NCI-H1092 treated with DMSO at 0.1 percent for 48 hours (cell line): ENCODE results near the gene PDHX.
"Not testable (repeated sequence)": the region's sequence is repeated elsewhere in the genome, so short reads cannot be mapped to it uniquely, and the experiment has no call there.

ENCODE experiments used
- DNase-seq: peaks from one replicate; lab custom pipeline; 2025; lab: John Stamatoyannopoulos, UW

PDHX gene

GRCh38 chr11:34916015-34916842 is at the start of gene PDHX, which contains the start of gene APIP:
PDHX (plus strand) TSS chr11:34916618; CDS start chr11:34916656, 38 bp downstream.
APIP (minus strand) TSS chr11:34916379; CDS start chr11:34916284, 95 bp downstream.
- DNase-seq: peak; percentile 93

- DNase-seq: no peak
Observed at GRCh38 chr11:34869425-34869824, 47.0 kb upstream of the PDHX start.

- DNase-seq: no peak
Observed at GRCh38 chr11:34870548-34871196, 45.7 kb upstream of the PDHX start.

GRCh38 chr11:34874202-34874601 is 42.2 kb upstream of the PDHX start:
- DNase-seq: no peak

- DNase-seq: no peak
Observed at GRCh38 chr11:34877375-34877975, 38.9 kb upstream of the PDHX start.

GRCh38 chr11:34881900-34882299 is 34.5 kb upstream of the PDHX start:
- DNase-seq: no peak

- DNase-seq: no peak
Observed at GRCh38 chr11:34886609-34887008, 29.8 kb upstream of the PDHX start.

- DNase-seq: no peak
Observed at GRCh38 chr11:34887260-34887659, 29.2 kb upstream of the PDHX start.

- DNase-seq: no peak
Observed at GRCh38 chr11:34890089-34890488, 26.3 kb upstream of the PDHX start.

GRCh38 chr11:34890812-34891211 is 25.6 kb upstream of the PDHX start:
- DNase-seq: peak; percentile 49

- no peak for DNase-seq
Observed at GRCh38 chr11:34891611-34892010, 24.8 kb upstream of the PDHX start.

GRCh38 chr11:34893416-34893815 is 23.0 kb upstream of the PDHX start:
- DNase-seq: no peak

- DNase-seq: not testable (repeated sequence)
Observed at GRCh38 chr11:34896191-34896590, 20.2 kb upstream of the PDHX start.

- DNase-seq: no peak
Observed at GRCh38 chr11:34897171-34897870, 19.1 kb upstream of the PDHX start.

- DNase-seq: no peak
Observed at GRCh38 chr11:34898474-34898873, 17.9 kb upstream of the PDHX start.

- DNase-seq: no peak
Observed at GRCh38 chr11:34899633-34900016, 16.8 kb upstream of the PDHX start.

- DNase-seq: no peak
Observed at GRCh38 chr11:34904421-34904955, 11.9 kb upstream of the PDHX start.

- no peak for DNase-seq
Observed at GRCh38 chr11:34905666-34906065, 10.8 kb upstream of the PDHX start.

- DNase-seq: no peak
Observed at GRCh38 chr11:34907934-34908593, 8.4 kb upstream of the PDHX start.

- no peak for DNase-seq
Observed at GRCh38 chr11:34909415-34909814, 7.0 kb upstream of the PDHX start.

GRCh38 chr11:34909955-34910354 is 6.5 kb upstream of the PDHX start:
- no peak for DNase-seq

- DNase-seq: no peak
Observed at GRCh38 chr11:34910817-34911216, 5.6 kb upstream of the PDHX start.
